GM19455 (cell line): Measurements from ENCODE around the gene TMEM86B.
"Not testable (repeated sequence)": the region's sequence is repeated elsewhere in the genome, so short reads cannot be mapped to it uniquely, and the experiment has no call there.

Experiments
- ATAC-seq: cut with Tn5 transposase; IDR thresholded peaks from one replicate; pipeline ENCODE4 v1.9.1; 2021; ENCODE audit not compliant: unreplicated experiment

TMEM86B gene

GRCh38 chr19:55223291-55224037 lies 5.1 kb downstream of the TMEM86B start:
- no peak for ATAC-seq

- no peak for ATAC-seq
Measured at GRCh38 chr19:55220525-55220924, 8.0 kb downstream of the TMEM86B start.

- no peak for ATAC-seq
Measured at GRCh38 chr19:55216461-55217198, 11.9 kb downstream of the TMEM86B start.

GRCh38 chr19:55213547-55213946 lies 15.0 kb downstream of the TMEM86B start:
- no peak for ATAC-seq

GRCh38 chr19:55212447-55212846 lies 16.1 kb downstream of the TMEM86B start:
- no peak for ATAC-seq

- no peak for ATAC-seq
Measured at GRCh38 chr19:55209693-55210472, 18.7 kb downstream of the TMEM86B start.

GRCh38 chr19:55208880-55209692 lies 19.5 kb downstream of the TMEM86B start, which contains the start of gene PTPRH:
Gene PTPRH, minus strand, starts transcription at chr19:55209501. Its CDS starts 68 bp downstream, at chr19:55209433.
- no peak for ATAC-seq

- ATAC-seq, result no peak
Measured at GRCh38 chr19:55206664-55207500, 21.7 kb downstream of the TMEM86B start.

GRCh38 chr19:55202199-55202598 lies 26.4 kb downstream of the TMEM86B start:
- not testable (repeated sequence) for ATAC-seq

- ATAC-seq, result no peak
Measured at GRCh38 chr19:55199620-55200204, 28.9 kb downstream of the TMEM86B start.

GRCh38 chr19:55198651-55199050 lies 29.9 kb downstream of the TMEM86B start:
- ATAC-seq, result no peak

- no peak for ATAC-seq
Measured at GRCh38 chr19:55197528-55197927, 31.0 kb downstream of the TMEM86B start.

GRCh38 chr19:55196803-55197202 lies 31.8 kb downstream of the TMEM86B start:
- no peak for ATAC-seq

GRCh38 chr19:55193481-55193880 lies 35.1 kb downstream of the TMEM86B start:
- no peak for ATAC-seq

GRCh38 chr19:55189403-55189835 lies 39.1 kb downstream of the TMEM86B start:
- ATAC-seq, result no peak

- no peak for ATAC-seq
Measured at GRCh38 chr19:55188625-55189024, 39.9 kb downstream of the TMEM86B start.

- ATAC-seq, result no peak
Measured at GRCh38 chr19:55186080-55186479, 42.5 kb downstream of the TMEM86B start.

- ATAC-seq, result no peak
Measured at GRCh38 chr19:55181740-55182139, 46.8 kb downstream of the TMEM86B start.
